Endodermal cell (in vitro differentiated cells): Measurements from ENCODE around the gene ZCCHC24. TPM values are rescaled to one million over a fixed set of nuclear protein-coding genes. Genes with fewer than 3 reads are reported as not detected.
A peak's percentile ranks its signal among the peaks of the same experiment; 100 is the strongest.

Source experiments
- DNase-seq: peaks from one replicate; pipeline ENCODE4 v3.0.0-alpha.2; 2017
- H3K27ac ChIP-seq: 2 replicates; pipeline ENCODE4 v1.5.1; 2013; ENCODE audit warnings: mild to moderate bottlenecking, low read depth, low read length, moderate library complexity
- H3K27me3 ChIP-seq: 2 replicates; pipeline ENCODE4 v1.6.1; 2013; ENCODE audit warnings: mild to moderate bottlenecking, low read length, moderate library complexity; ENCODE audit not compliant: insufficient read depth, control insufficient read depth, poor library complexity, severe bottlenecking
- H3K36me3 ChIP-seq: 2 replicates; pipeline ENCODE4 v1.7.0; 2013; ENCODE audit warnings: mild to moderate bottlenecking, low read length, moderate library complexity; ENCODE audit not compliant: control insufficient read depth, insufficient read depth
- H3K4me1 ChIP-seq: one replicate; pipeline ENCODE4 v1.7.0; 2013; ENCODE audit warnings: low read length; ENCODE audit not compliant: control insufficient read depth, insufficient read depth
- H3K4me3 ChIP-seq: 2 replicates; pipeline ENCODE4 v1.5.1; 2013; ENCODE audit warnings: mild to moderate bottlenecking, low read length, moderate library complexity
- H3K9ac ChIP-seq: 2 replicates; pipeline ENCODE4 v1.6.1; 2013; ENCODE audit warnings: mild to moderate bottlenecking, low read length, moderate library complexity; ENCODE audit not compliant: poor library complexity, severe bottlenecking; ENCODE audit errors: extremely low read depth
- H3K9me3 ChIP-seq: 2 replicates; pipeline ENCODE4 v1.6.1; 2013; ENCODE audit warnings: mild to moderate bottlenecking, low read length, moderate library complexity; ENCODE audit not compliant: control insufficient read depth
- H3K27ac Mint-ChIP-seq: 2 replicates; pipeline ENCODE4 v1.8.0; 2020; ENCODE audit warnings: mixed read lengths
- H3K27me3 Mint-ChIP-seq: 2 replicates; pipeline ENCODE4 v1.8.0; 2021; ENCODE audit warnings: mild to moderate bottlenecking, mixed read lengths; ENCODE audit not compliant: insufficient read depth
- H3K36me3 Mint-ChIP-seq: 2 replicates; pipeline ENCODE4 v1.8.0; 2020; ENCODE audit warnings: low read depth, mixed read lengths
- H3K4me1 Mint-ChIP-seq: 2 replicates; pipeline ENCODE4 v1.8.0; 2020; ENCODE audit warnings: mixed read lengths
- H3K4me3 Mint-ChIP-seq: 2 replicates; pipeline ENCODE4 v1.8.0; 2020; ENCODE audit warnings: mild to moderate bottlenecking, moderate library complexity, mixed read lengths
- H3K9me3 Mint-ChIP-seq: 2 replicates; pipeline ENCODE4 v1.8.0; 2020; ENCODE audit warnings: mild to moderate bottlenecking, mixed read lengths
- CTCF ChIP-seq: fragments of 200-600 bp; sonication (generic); conservative IDR thresholded peaks from 2 replicates; pipeline ENCODE4 v1.5.0; 2021; ENCODE audit warnings: antibody characterized with exemption, mild to moderate bottlenecking
- WGBS, 2 experiments: methylation state at CpG; one replicate each; pipeline versions ENCODE4 v1.1.5 to v1.1.7; 2013; ENCODE audit warnings: missing lambda C conversion rate in 2 of 2, mixed read lengths in 1 of 2; ENCODE audit not compliant: insufficient coverage in 1 of 2, insufficient read length in 1 of 2; 5-methylcytosine and 5-hydroxymethylcytosine counted together
- total RNA-seq, 2 donors: library from RNA; stranded (reverse); fragmentation: NEBNext Ultra II Directional in 1 of 2; extraction: Animal tissue kit (Norgen Biotek cat#: 25700) in 1 of 2; gene quantifications; 2 replicates in 1 of 2; 3 replicates in 1 of 2; pipeline ENCODE4 v1.2.1, GENCODE V29; 2021

The ZCCHC24 gene
- total RNA-seq, 2 donors from 2014 or later = 7.6 to 10.7 TPM

DNA sequence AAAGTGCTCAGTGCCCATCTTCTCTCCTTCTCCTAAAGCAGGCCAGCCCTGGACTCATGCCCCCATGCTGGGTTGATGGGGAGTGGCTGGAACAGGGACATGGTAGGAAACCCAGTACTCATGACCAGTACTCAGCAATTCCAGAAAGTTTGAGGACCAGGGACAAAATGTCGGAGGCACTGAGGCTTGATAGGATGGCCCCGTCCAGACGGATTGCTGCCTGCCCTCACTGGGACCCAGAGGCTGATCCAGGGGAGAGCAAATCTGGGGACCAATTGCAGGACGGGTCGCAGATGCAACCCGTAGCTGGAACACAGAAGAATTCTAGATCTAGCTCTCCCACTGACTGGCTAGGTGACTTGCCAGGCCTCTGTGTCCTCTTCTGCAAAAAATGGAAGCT lies 5.1 kb downstream of the ZCCHC24 start:
- peaks cover 22% of the 10 kb centered on the region for H3K4me1 Mint-ChIP-seq
- H3K27me3 Mint-ChIP-seq = peaks cover 17% of the 10 kb centered on the region
- Histone ChIP-seq H3K27me3 (no peaks in the 10 kb centered on the region), H3K27ac (no peak overlapping the region), H3K4me1 (peaks cover 7% of the 10 kb centered on the region), H3K36me3 (no peaks in the 10 kb centered on the region), H3K4me3 (no peak overlapping the region), H3K9me3 (no peaks in the 10 kb centered on the region), H3K9ac (no peak overlapping the region)
- DNase-seq = no peak
- H3K27ac Mint-ChIP-seq = no peak overlapping the region
- H3K4me3 Mint-ChIP-seq = no peak overlapping the region
- H3K9me3 Mint-ChIP-seq = no peaks in the 10 kb centered on the region
- no peaks in the 10 kb centered on the region for H3K36me3 Mint-ChIP-seq
- 85 to 93% methylated on average over 6 of the region's 6 CpGs for WGBS, 2 experiments
- no peak for TF ChIP-seq CTCF

DNA sequence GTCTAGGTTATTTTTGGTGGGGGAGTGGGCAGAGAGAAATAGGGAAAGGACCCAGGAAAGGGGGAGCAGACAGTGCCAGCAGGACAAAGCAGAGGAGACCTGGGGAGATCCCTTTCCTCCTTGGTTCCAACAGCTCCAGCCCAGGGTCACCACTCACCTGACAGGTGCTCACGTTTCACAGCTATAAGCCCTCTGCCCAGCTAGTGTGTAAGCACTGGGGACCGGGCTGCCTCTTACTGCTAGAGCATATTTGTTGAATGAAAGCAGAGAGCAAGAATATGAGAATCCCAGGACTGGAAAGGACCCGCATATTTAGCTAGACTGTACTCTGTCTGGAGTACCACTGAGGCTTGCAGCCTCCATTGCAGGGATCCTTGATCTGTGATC lies 6.7 kb downstream of the ZCCHC24 start:
- no peak for TF ChIP-seq CTCF
- no peaks in the 10 kb centered on the region for H3K36me3 Mint-ChIP-seq
- H3K9me3 ChIP-seq = no peaks in the 10 kb centered on the region
- no peak overlapping the region for H3K4me3 Mint-ChIP-seq
- WGBS, 2 experiments = 80 to 88% methylated on average over 3 of the region's 3 CpGs
- no peaks in the 10 kb centered on the region for H3K27me3 ChIP-seq
- peaks cover 6% of the 10 kb centered on the region for H3K4me1 ChIP-seq
- H3K9me3 Mint-ChIP-seq = no peaks in the 10 kb centered on the region
- no peak for DNase-seq
- no peak overlapping the region for H3K4me3 ChIP-seq
- H3K27me3 Mint-ChIP-seq = peaks cover 8% of the 10 kb centered on the region
- no peak overlapping the region for H3K9ac ChIP-seq
- H3K27ac Mint-ChIP-seq = no peak overlapping the region
- no peak overlapping the region for H3K27ac ChIP-seq
- peaks cover 25% of the 10 kb centered on the region for H3K4me1 Mint-ChIP-seq
- no peaks in the 10 kb centered on the region for H3K36me3 ChIP-seq

- peak overlapping the region; percentile 6 for H3K27ac Mint-ChIP-seq
- no peaks in the 10 kb centered on the region for H3K9me3 Mint-ChIP-seq
- Histone ChIP-seq H3K4me3 (no peak overlapping the region), H3K9ac (no peak overlapping the region), H3K4me1 (peaks cover 6% of the 10 kb centered on the region), H3K9me3 (no peaks in the 10 kb centered on the region), H3K27ac (no peak overlapping the region), H3K36me3 (no peaks in the 10 kb centered on the region), H3K27me3 (no peaks in the 10 kb centered on the region)
- no peak overlapping the region for H3K4me3 Mint-ChIP-seq
- peak; percentile 62 for TF ChIP-seq CTCF
- H3K4me1 Mint-ChIP-seq = peaks cover 21% of the 10 kb centered on the region
- H3K27me3 Mint-ChIP-seq = peaks cover 4% of the 10 kb centered on the region
- 82 to 90% methylated on average over 11 to 16 of the region's 16 CpGs for WGBS, 2 experiments
- no peaks in the 10 kb centered on the region for H3K36me3 Mint-ChIP-seq
- no peak for DNase-seq
These were observed 7.3 kb downstream of the ZCCHC24 start for GRCh38 chr10:79438021-79438698.
